OCI-LY7 (cell line): ENCODE data around the gene GAMT. TPM values are rescaled to one million over a fixed set of nuclear protein-coding genes. Genes with fewer than 3 reads are reported as not detected.

Experiments used
- BruUV-seq: library from RNA; stranded (reverse); fragments of 400-500 nt; replicated peaks from 2 replicates; lab custom pipeline; 2021; lab: Mats Ljungman, UMichigan
- CTCF ChIA-PET: fragments of 300-600 bp; sonication (Branson Sonifier 250); formaldehyde crosslinking; loops from one replicate; lab custom pipeline; 2022; ENCODE audit warnings: antibody characterized with exemption; ENCODE audit not compliant: unreplicated experiment; lab: Charles Lee
- POLR2A ChIA-PET: fragments of 300-600 bp; sonication (Branson Sonifier 250); formaldehyde crosslinking; loops from one replicate; lab custom pipeline; 2022; ENCODE audit warnings: antibody characterized with exemption; lab: Charles Lee
- DNase-seq: peaks from one replicate; pipeline ENCODE4 v3.0.0-alpha.2; 2015; ENCODE audit warnings: low spot score
- H2AFZ ChIP-seq: fragments of 200-600 bp; sonication (generic), shearing (Covaris generic); 2 replicates; pipeline ENCODE4 v1.6.1; 2014; ENCODE audit warnings: mild to moderate bottlenecking, antibody characterized with exemption, low read length, moderate library complexity
- H3K27ac ChIP-seq: fragments of 200-600 bp; sonication (generic); 2 replicates; pipeline ENCODE4 v1.5.1; 2014; ENCODE audit warnings: mixed run types, low read depth, mild to moderate bottlenecking, moderate library complexity, low read length, inconsistent platforms; ENCODE audit not compliant: poor library complexity, severe bottlenecking
- H3K36me3 ChIP-seq: fragments of 200-600 bp; sonication (generic); 2 replicates; pipeline ENCODE4 v1.6.1; 2014; ENCODE audit warnings: mild to moderate bottlenecking, antibody characterized with exemption, low read length, moderate library complexity, mixed read lengths; ENCODE audit not compliant: insufficient read depth
- H3K4me1 ChIP-seq: fragments of 200-600 bp; sonication (generic); 2 replicates; pipeline ENCODE4 v1.5.1; 2014; ENCODE audit warnings: mild to moderate bottlenecking, low read length; ENCODE audit not compliant: insufficient read depth, poor library complexity, severe bottlenecking
- H3K4me2 ChIP-seq: fragments of 200-600 bp; sonication (generic); 2 replicates; pipeline ENCODE4 v1.6.1; 2014; ENCODE audit warnings: mild to moderate bottlenecking, low read length
- H3K4me3 ChIP-seq: fragments of 200-600 bp; sonication (generic); 2 replicates; pipeline ENCODE4 v1.5.1; 2014; ENCODE audit warnings: mild to moderate bottlenecking, low read depth, low read length; ENCODE audit not compliant: poor library complexity, severe bottlenecking
- H3K79me2 ChIP-seq: fragments of 200-600 bp; sonication (generic); 2 replicates; pipeline ENCODE4 v1.6.1; 2016; ENCODE audit warnings: low read depth, mild to moderate bottlenecking, low read length, moderate library complexity, mixed read lengths; ENCODE audit not compliant: insufficient read depth
- H3K9me2 ChIP-seq: fragments of 200-600 bp; sonication (generic); 2 replicates; pipeline ENCODE4 v1.6.1; 2016; ENCODE audit warnings: mild to moderate bottlenecking, low read length, mixed read lengths; ENCODE audit not compliant: insufficient read depth
- H3K9me3 ChIP-seq: fragments of 200-600 bp; sonication (generic); 2 replicates; pipeline ENCODE4 v1.6.1; 2014; ENCODE audit warnings: mild to moderate bottlenecking, mixed run types, low read length, mixed read lengths
- H4K20me1 ChIP-seq: fragments of 200-600 bp; sonication (generic); 2 replicates; pipeline ENCODE4 v1.6.1; 2014; ENCODE audit warnings: mild to moderate bottlenecking, antibody characterized with exemption, low read length, moderate library complexity, mixed read lengths; ENCODE audit not compliant: insufficient read depth
- CTCF ChIP-seq: fragments of 200-600 bp; sonication (generic); conservative IDR thresholded peaks from 2 replicates; pipeline ENCODE4 v1.5.1; 2014; ENCODE audit warnings: mild to moderate bottlenecking, antibody characterized with exemption, low read length, moderate library complexity, mixed read lengths
- EZH2phosphoT487 ChIP-seq: fragments of 200-600 bp; sonication (generic); IDR thresholded peaks from 2 replicates; pipeline ENCODE4 v1.6.1; 2018; ENCODE audit warnings: low read depth, borderline replicate concordance, mild to moderate bottlenecking, mixed run types, antibody characterized with exemption, low read length, moderate library complexity, mixed read lengths
- intact Hi-C: fragments of 100-400 bp; cut with micrococcal nuclease; formaldehyde crosslinking; loops from one replicate; pipeline ENCODE4 v1.10.0; 2022; ENCODE audit not compliant: unreplicated experiment
- total RNA-seq, 2 experiments: library from RNA; depleted of rRNA in 1 of 2; stranded (reverse); fragments of >200 nt in 1 of 2; shearing (Covaris generic) in 1 of 2; gene quantifications; 2 replicates each; pipeline ENCODE4 v1.2.3, GENCODE V29; 2014 to 2022

Gene GAMT
- total RNA-seq, 2 experiments from 2014 or later: 14.4 to 27.5 TPM

GRCh38 chr19:1392939-1393530, 8.3 kb downstream of the GAMT start:
- no TSS peak for BruUV-seq
- Histone ChIP-seq H2AFZ (no peak overlapping the region), H3K4me1 (no peaks in the 10 kb centered on the region), H3K4me3 (no peak overlapping the region), H4K20me1 (no peaks in the 10 kb centered on the region), H3K4me2 (no peak overlapping the region), H3K27ac (no peak overlapping the region), H3K79me2 (no peaks in the 10 kb centered on the region), H3K9me2 (no peaks in the 10 kb centered on the region), H3K9me3 (no peaks in the 10 kb centered on the region), H3K36me3 (peaks cover 78% of the 10 kb centered on the region)
- intact Hi-C loops: no loop called here
- DNase-seq: no peak
- CTCF ChIA-PET: no interaction called here
- TF ChIP-seq EZH2phosphoT487: no peak
- no peak for TF ChIP-seq CTCF
- POLR2A ChIA-PET: no interaction called here

- intact Hi-C loops: no loop called here
- ChIA-PET CTCF (no interaction called here), POLR2A (no interaction called here)
- DNase-seq: no peak
- no TSS peak for BruUV-seq
- H3K9me2 ChIP-seq: no peaks in the 10 kb centered on the region
- peaks cover 74% of the 10 kb centered on the region for H3K36me3 ChIP-seq
- no peaks in the 10 kb centered on the region for H3K4me1 ChIP-seq
- no peak overlapping the region for H3K4me2 ChIP-seq
- no peak overlapping the region for H3K27ac ChIP-seq
- no peaks in the 10 kb centered on the region for H3K79me2 ChIP-seq
- H3K4me3 ChIP-seq: no peak overlapping the region
- no peak overlapping the region for H2AFZ ChIP-seq
- H4K20me1 ChIP-seq: no peaks in the 10 kb centered on the region
- TF ChIP-seq EZH2phosphoT487 (no peak), CTCF (no peak)
- H3K9me3 ChIP-seq: no peaks in the 10 kb centered on the region
These were observed 8.9 kb downstream of the GAMT start for GRCh38 chr19:1392407-1392806.

GRCh38 chr19:1390890-1391423, 10.4 kb downstream of the GAMT start:
- H2AFZ ChIP-seq: no peak overlapping the region
- H3K36me3 ChIP-seq: peaks cover 72% of the 10 kb centered on the region
- intact Hi-C loops: no loop called here
- H4K20me1 ChIP-seq: no peaks in the 10 kb centered on the region
- BruUV-seq: no TSS peak
- CTCF ChIA-PET: no interaction called here
- TF ChIP-seq EZH2phosphoT487: no peak
- no peak for TF ChIP-seq CTCF
- H3K79me2 ChIP-seq: no peaks in the 10 kb centered on the region
- no peak overlapping the region for H3K4me2 ChIP-seq
- POLR2A ChIA-PET: no interaction called here
- no peak for DNase-seq
- H3K27ac ChIP-seq: no peak overlapping the region
- H3K4me1 ChIP-seq: no peaks in the 10 kb centered on the region
- no peaks in the 10 kb centered on the region for H3K9me2 ChIP-seq
- no peaks in the 10 kb centered on the region for H3K9me3 ChIP-seq
- H3K4me3 ChIP-seq: no peak overlapping the region
